Esophagus muscularis mucosa (tissue), 3 donors: ENCODE results near the gene NCOA3.

Source experiments
- EP300 ChIP-seq: sonication (generic); formaldehyde crosslinking; IDR thresholded peaks from one replicate; pipeline ENCODE4 v1.6.1; 2017; ENCODE audit warnings: antibody characterized with exemption
- TF ChIP-seq, protein P1 (sequence below), 3 experiments: fragments of 200-600 bp in 2 of 3; fragments of 450-650 bp in 1 of 3; sonication (generic) in 2 of 3; IDR thresholded peaks; one replicate each; pipeline ENCODE4 v1.5.1; 2017 to 2019; ENCODE audit warnings: antibody characterized with exemption in 3 of 3, mild to moderate bottlenecking in 2 of 3, moderate library complexity in 1 of 3

- TF ChIP-seq, protein P1, sequence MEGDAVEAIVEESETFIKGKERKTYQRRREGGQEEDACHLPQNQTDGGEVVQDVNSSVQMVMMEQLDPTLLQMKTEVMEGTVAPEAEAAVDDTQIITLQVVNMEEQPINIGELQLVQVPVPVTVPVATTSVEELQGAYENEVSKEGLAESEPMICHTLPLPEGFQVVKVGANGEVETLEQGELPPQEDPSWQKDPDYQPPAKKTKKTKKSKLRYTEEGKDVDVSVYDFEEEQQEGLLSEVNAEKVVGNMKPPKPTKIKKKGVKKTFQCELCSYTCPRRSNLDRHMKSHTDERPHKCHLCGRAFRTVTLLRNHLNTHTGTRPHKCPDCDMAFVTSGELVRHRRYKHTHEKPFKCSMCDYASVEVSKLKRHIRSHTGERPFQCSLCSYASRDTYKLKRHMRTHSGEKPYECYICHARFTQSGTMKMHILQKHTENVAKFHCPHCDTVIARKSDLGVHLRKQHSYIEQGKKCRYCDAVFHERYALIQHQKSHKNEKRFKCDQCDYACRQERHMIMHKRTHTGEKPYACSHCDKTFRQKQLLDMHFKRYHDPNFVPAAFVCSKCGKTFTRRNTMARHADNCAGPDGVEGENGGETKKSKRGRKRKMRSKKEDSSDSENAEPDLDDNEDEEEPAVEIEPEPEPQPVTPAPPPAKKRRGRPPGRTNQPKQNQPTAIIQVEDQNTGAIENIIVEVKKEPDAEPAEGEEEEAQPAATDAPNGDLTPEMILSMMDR (IDR thresholded peaks at IDR 0.05), result no peak
- no peak for TF ChIP-seq EP300
Measured at GRCh38 chr20:47543006-47543431, 41.3 kb downstream of the NCOA3 start.
